ENCODE data around the gene CACNA1C.

The CACNA1C gene

DNA sequence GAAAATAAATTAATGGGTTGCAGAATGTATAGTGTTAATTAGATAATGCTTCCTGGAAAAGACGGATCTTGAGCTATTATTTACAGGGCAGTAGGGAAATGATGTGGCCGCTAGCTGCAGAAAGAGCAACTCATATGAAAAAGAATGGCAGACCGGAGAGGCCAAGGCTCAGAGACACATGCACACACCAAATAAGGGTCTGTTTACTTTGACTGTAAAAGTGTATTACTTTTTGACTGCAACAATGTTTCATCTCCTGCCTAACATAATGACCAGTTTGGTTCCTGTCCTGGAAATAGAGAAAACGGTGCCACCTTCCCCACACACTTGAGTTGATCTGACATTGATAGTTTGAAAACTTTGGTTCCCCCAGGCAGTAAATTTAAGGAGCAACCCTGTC, 290.9 kb downstream of the CACNA1C start:
- no peak for DNase-seq (ENCODE audit: low spot score)

DNA sequence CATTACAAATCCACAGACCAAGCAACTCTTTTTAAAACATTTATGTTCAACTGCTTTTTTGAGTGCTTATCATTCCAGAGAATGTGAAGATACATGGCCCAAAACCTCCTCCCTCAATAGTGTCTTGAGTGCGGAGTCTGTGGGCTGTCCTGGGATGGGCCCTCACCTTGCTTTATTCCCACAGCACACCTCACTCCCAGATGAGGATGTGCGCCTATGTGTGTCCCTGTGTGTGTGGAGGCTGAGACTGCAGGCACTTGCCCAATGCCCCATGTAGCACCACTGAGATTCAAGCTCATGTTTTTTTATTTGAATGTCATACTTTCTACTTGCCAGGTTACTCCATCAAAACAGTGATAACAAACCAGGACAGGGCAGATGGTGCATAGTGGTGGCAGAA, 291.7 kb downstream of the CACNA1C start:
- no peak for DNase-seq (ENCODE audit: low spot score)

DNA sequence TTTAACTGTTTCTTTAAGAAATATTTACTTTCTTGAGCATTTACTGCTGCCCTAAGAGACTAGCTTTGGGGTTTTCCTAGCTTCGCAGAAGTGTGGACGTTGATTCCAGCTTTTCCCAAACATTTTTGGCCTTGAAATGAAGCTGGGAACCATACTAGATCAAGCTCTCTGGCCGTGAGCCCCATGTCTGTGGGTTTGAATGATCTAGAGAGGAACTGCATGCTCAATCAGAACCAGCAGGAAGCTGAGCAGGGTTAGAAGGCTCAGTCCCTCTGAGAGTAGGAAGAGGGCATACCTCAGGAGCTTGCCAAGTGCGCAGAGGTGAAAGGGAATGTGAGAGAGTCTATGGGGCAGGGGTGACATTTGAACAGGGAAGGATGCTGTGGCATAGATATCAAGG, 292.1 kb downstream of the CACNA1C start:
- DNase-seq (ENCODE audit: low spot score) = no peak

DNA sequence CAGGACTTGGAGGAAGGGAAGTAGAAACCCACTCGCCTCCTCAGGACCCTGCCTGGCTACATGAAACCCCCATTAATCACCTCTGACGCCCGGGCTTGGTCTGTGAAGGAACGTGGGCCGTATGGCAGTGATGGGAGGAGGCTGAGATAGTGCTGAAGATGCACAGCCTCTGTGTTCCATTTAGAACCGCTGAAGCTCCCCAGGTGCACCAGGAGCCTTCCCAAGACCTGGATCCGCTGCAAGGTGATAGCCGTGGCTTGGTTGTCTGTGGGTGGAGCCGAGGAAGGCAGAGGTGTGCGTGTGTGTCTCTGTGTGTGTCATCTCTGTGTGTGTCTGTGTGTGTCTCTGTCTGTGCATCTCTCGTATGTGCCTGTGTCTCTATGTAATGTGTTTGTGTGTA, 293.1 kb downstream of the CACNA1C start:
- no peak for DNase-seq (ENCODE audit: low spot score)

DNA sequence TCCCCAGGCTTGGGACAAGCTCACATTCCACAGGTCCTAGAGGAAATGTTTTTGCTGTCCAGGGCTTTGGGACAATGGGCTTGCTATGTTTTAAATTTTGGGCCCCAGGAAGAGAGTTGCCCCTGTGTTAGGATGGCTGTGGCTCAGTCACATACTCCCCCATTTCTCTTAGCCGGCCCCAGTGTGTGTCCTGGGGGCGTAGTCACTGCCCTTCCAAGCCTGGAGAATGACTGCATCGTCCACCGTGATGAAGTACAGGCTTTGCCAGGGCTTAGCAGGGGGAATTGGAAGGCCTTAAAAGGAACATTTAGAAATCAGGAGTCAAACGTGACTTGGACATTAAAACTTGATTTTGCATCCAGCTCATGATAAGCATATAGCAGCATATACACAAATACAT, 293.6 kb downstream of the CACNA1C start:
- DNase-seq (ENCODE audit: low spot score) = no peak

DNA sequence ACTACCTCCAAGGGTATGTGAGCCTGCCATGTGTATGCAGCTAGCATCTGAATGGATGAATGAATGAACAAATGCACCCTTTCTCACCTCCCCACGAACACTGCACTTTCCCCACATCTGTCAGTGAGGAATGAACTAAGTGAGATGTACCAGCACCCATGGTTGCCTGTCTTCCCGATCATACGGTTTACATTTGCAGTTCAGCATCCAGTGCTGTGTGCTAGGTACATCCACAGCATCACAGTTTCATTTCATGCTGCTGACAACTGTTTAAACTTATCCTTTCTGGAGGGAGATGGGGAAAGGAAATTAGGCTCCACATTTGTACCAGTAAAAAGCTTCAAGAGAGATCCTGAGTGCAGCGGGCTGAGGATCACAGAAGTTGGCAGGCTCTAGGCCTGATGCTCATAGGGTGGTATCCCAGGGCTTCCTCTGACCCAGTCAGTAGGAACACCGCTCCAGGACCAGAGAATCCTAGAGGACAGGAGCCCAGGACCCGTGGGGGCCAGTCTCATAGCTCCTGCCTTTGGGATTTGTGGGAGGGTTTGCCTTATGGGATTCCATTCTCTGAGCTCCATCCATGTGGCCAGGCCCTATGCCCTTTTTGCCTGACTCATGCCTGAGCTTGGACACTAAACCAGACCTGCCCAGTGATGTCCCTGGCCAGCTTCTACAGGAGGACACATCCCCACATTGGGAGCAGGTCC, 294.5 kb downstream of the CACNA1C start:
- peak; percentile 54 for DNase-seq (ENCODE audit: low spot score)

DNA sequence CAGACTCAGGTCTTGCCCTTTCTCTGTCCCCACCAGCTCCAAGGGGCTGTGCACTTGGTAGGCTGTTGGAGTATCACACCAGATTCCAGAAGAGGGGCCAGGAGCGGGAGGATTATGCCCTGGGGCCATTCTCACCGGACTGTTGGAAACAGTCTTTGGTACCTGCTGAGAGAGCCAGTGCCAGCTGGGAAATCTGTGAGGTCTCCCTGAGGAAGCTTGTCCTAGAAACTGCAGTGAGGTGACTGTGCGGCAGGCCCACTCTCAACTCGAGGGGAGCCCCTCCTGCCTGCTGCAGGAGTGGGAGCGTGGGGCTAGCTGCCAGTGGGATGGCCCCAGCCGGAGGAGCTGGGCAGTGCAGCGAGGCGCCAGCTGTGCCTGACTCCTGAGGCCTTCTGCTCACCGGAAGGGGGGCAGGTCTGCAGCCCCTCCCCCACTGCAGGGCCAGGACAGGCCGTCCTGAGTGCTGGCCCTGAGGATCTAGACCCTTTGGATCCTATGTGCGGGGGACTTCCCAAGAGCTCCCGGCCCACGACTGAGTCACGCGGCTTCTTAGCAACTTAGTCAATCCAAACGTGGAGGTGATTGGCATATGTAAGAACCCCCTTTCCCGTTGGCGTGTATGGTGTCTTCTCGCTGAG, 295.2 kb downstream of the CACNA1C start:
- DNase-seq (ENCODE audit: low spot score) = no peak

DNA sequence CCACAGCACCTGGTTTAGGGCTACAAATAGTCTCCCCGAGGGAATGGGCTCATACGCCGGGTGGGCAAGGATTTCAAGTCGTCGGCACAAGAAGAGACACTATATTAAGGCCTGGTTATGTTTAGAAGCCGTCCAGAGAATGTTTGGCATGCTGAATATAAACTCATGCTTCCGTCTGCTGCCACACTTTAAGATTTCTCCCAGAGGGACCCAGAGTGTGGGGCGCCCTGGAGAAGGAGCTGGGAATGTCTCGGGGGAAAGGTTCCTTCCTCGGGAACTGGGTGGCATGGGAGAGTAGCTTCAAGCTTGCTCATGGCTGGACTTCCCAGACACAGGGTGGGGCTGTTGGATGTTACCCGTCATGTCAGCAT, 295.7 kb downstream of the CACNA1C start:
- peak; percentile 70 for DNase-seq (ENCODE audit: low spot score)

DNA sequence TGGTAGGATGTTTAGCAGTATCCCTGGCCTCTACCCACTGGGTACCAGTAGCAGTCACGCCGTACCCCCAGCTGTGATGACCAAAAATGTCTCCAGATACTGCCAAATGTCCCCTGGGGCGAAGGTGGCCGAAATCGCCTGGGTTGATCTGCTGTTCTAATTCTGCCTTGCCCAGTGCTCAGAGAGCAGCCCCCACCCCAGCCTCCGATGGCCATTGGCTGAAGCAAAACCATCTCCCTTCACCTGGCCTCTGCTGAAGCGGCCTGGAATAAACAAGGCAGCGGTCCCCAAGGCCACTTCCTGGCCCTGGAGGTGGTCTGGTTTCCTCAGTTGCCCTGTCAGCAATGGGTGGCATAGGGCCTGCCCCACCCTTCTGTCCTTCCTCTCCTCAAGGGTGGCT, 298.4 kb downstream of the CACNA1C start:
- DNase-seq (ENCODE audit: low spot score) = no peak

DNA sequence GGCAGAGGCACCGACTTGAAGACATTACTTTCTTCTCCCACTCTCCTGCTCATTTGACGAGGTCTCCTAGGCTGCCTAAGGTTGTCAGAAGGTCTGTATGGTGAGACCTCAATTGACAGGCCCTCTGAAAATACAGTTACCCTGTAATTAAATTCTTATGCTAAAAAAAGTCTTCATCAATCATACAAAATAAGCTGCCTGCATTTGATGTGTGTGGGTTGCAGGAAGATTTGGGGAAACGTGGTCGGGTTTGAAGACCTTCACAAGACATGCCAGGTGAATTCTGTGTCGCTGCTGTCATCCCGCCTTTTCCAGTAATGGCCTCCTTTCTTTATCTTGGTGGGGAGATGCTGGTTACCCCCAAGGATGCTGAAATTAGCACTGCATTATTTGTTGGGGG, 299.4 kb downstream of the CACNA1C start:
- no peak for DNase-seq (ENCODE audit: low spot score)

DNA sequence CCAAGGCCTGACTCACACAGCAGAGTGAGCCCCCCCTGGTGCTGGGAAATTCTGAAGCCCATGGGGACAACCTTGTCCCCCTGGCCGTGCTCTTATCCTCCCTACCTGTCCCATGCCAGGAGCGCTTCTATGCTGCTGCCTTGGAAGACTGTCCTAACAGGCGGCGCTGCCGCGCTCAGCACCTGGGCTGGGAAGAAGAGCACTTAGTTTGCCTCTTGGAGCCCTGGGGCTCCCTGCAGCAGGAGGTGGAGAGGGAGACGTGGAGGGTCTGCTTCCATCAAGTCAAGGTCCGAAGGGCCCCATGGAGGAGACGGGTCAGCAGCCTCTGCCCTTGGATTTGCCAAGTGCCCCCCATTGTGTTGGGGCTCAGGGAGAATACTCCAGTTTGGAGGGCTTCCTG, 300.5 kb downstream of the CACNA1C start:
- no peak for DNase-seq (ENCODE audit: low spot score)

DNA sequence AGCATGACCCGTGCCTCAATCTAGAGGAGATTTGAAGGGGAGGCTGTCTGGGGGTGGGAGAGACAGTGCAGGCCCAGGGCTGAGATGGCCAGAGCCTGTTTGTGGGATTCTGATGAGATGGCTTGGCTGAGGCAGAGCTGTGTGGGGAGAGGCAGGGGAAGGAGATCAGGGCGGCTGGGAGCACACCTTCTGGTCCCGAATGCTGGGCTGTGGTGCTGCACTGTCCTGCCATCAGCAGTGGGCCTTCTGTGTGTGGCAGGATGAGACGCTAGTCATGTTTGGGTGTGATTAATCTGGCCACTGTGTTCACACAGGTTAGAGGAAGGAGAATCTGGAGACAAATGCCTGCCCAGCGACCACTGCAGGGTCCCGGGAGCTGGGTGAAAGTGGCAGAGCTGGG, 300.9 kb downstream of the CACNA1C start:
- no peak for DNase-seq (ENCODE audit: low spot score)

DNA sequence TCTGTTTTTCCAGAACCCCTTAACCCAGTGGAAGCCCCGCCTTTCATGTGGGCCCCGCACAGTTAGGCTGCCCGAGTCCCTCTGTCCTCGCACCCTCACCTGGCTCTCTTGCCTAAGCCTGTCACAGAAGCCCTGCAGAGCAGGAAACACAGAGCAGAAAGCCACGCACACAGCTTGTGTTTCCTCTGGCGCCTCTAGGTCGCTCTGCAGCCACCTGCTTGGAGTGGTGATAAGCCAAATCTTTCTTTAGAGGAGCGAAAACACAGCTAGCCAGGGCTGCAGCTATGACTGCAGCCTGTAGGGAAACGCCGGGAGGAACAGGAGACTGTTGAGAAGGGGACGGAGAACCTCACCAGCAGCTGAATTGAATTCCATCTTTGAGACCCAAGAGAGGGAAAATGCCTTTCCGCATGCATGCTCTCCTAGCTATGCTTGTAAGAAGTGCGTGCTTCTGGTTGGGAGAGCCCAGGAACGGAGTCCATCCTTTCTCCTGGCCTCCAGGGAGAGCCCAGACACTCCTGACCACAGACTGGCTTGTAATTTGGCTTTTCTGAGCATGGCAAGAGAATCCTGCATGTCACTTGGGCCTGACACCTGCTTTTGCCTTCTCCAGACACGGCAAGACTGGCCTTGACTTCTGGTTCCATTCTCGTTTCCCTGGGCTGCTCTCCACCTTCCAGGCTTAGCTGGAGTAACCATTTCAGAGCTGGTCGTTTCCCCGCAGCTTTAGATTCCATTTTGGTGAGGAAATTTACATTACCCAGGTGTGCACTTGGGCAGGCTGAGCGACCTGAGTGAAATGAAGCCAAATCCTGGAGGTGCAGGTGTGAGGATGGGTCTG, 301.6 kb downstream of the CACNA1C start:
- DNase-seq (ENCODE audit: low spot score) = no peak

DNA sequence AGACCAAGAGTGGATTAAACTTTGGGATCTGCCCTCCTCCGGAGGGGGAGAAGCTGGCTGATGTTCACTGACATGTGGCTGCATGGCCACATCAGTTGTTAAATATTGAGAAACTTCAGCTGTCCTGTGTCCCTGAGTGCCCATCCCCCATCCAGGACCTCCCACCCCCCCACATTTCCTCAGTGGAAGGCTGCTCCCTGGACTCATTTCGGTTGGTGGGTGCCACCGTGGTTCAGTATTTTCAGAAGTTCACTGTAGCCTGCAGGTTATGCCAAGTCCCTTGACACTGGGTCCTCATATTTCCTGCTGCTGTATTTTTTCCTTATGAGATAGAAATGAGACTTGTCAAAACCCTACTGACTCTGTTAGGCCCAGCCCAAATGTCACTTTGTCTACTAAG, 302.4 kb downstream of the CACNA1C start:
- no peak for DNase-seq (ENCODE audit: low spot score)

DNA sequence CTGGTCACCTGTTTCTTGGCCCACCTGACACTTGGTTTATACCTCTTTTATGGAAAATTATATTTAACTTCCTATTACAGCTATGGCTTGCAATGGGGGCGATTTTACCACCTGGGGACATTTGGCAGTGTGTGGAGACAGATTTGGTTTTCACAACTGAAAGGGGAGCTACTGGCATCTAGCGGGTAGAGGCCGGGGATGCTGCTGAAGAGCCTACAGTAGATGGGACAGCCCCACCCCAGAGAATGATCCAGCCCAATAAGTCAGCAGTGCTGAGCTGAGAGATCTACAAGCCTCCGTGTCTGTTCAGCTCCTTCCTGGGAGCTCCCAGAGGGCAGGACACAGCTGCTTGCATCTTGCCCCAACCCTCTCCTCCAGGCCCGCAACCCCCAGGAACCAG, 302.8 kb downstream of the CACNA1C start:
- no peak for DNase-seq (ENCODE audit: low spot score)

DNA sequence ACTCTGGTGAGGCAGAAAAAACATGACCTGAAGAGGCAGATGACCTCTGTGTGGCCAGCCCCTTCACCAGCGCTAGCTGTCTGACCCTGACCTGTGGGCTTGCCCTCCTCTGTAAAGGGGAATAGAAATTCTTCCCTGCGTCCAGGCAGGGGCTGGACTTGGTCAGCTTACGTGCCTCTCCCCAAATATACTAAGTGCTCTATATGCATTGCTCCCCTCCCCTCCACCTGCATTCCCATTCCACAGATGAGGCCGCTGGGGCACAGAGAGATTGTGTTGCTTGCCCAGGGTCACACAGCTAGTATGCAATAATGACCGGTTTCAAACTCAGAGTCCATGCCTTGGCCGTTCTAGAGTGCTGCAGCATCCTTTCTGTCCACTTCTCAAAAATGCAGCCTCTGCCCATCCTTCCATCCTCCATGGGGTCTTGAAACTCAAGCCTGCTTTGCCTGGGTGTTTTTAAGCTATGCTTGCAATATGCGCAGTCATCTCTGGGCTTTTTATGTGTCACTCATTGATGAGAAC, 303.9 kb downstream of the CACNA1C start:
- DNase-seq (ENCODE audit: low spot score) = no peak

DNA sequence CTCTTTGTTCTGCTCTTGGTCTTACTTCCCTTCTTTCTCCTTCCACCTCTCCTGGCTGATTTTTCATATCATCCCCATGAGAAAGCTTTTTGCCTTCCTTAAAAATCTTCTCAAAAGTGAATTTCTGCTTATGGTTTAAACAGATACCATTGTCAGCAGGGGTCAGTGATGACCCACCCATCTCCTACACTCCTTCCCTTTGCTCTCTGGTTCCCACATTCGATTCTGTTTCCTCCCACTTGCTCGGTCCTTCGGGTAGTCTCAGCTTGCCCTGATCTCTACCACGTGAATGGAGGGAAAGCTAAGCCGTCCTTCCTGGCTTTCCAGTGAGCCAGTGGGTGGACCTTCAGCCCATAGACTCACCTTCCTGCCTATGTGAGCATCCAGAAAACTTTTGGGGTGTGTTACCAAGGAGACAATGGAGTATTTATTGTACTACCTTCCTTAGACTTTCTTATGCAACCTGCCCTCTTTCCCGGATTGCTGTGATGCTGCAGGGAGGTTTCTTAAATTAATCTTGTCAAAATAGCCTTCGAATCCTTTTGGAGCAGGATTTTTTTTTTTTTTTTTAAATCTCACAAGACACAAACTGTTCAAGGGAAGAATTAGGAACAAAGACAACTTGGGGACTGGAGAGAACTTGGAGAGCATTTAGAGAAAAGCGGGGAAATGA, 306.3 kb downstream of the CACNA1C start:
- no peak for DNase-seq (ENCODE audit: low spot score)

DNA sequence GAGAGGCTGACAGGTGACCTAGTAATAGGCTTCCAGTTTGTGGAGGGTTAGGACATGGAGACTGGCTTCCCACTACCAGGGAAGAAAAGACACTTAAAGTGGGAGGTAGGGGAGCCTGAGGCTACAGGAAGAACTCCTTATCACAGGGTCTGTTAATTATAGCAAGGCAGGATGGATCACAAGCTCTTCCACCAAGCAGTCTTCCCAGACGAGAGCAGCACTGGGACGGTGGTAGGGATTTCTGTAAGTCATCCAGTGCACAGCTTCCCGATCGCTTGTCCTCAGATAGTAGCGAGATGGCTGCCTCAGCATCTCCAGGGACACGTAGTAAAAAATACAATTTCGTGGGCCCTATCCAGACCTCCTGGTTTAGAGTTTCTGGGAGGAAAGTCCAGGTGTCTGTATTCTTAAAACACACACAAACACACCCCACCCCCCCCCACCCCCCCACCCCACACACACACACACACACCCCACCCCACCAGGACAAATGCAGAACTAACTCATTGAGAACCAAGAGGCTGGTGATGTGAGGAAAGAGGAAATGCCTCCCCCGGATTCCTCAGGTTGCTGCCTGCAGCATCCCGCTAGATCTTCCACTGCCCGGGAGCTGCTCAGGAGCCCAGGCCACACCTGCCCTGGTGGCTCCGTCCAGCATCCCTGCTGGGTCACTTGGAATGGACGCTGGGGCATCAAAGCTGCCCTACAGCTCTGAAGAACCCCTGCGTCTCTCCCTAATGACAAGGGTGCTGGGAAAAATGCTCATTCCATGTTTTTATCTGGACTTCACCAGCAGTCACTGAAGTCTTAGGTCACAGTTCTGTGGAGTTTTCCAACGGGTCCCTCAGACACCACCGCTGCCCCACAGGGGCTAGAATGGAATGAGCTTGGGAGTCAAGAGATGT, 307.2 kb downstream of the CACNA1C start:
- no peak for DNase-seq (ENCODE audit: low spot score)

DNA sequence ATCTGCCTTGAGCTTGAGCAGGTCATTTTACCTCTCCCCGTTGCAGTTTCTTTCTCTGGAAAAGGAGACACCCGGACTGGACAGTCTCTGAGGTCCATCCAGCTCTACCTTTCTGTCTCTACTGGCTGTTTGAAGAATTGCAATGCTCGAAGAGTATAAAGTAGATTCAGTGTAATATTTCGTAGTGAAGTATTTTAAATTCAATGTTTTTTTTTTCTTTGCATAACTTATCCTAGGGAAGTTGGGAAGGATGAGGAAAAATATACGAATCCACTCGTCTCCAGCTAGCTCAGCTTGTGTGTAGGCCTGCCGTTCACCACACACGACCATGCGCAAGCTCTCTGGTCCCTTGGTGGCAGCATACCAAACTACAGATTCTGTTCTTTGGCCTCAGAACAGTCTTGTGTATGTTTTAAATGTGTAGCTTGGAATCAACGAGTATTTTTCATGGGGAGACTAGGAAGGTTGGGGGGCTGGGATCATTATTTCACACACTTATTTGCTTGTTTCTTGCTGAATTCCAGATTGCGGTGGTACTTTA, 307.9 kb downstream of the CACNA1C start:
- DNase-seq (ENCODE audit: low spot score) = no peak

DNA sequence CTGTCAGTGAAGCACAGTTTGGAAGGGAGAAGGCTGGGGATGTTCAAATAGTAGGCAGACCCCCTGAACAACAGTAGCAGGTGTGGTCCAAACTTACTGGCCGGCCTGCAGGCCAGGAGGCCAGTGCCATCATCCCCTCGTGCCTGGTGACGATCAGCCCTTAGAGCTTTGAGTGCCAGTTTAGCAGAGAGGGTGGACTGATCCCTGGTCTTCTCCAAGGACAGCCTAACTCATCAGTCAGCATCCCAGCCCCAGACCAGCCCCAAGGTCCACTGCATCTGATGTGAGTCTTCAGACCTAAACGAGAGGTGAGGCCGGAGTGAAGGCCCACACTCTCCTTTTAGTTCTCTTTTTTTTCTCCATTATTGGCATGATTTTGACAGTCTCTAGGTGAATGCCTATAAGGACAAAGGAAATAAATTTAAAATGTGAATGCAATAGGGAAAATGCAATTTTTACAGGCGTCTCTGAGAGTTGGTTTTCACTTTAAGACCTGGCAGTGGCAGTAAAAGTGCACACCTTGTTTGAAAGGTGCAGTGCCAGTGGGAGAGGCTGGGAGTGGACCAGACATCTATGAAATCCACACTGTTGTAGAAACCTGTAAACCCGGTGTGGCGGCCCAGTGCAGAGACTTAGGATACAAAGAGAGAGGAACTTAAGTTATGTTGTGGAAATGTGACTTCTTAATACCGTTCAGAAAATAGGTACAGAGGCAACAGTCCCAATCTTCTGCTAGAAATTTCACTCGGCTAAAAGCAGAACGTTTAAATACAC, 311.2 kb downstream of the CACNA1C start:
- DNase-seq (ENCODE audit: low spot score) = no peak
